HT1080 (cell line): ENCODE results near the gene FOXL3. TPM values are rescaled to one million over a fixed set of nuclear protein-coding genes. Genes with fewer than 3 reads are reported as not detected.
"Not testable (repeated sequence)": the region's sequence is repeated elsewhere in the genome, so short reads cannot be mapped to it uniquely, and the experiment has no call there.

Source experiments
- DNase-seq: peaks from one replicate; pipeline ENCODE4 v3.0.0-alpha.2; 2015; ENCODE audit warnings: low read depth
- polyA plus RNA-seq, 2 experiments: library from polyadenylated mRNA; depleted of rRNA; stranded (reverse); fragments of >200 nt; gene quantifications; 2 replicates each; pipeline ENCODE4 v1.2.3, GENCODE V29; 2015
- total RNA-seq: library from RNA; depleted of rRNA; stranded (reverse); fragments of >200 nt; shearing (Covaris generic); gene quantifications from 2 replicates; pipeline ENCODE4 v1.2.3, GENCODE V29; 2014; rRNA removed

Gene FOXL3
- total RNA-seq, result not detected in 2 replicates
- polyA plus RNA-seq (2015; cell fraction: cytosol; rRNA removed), result not detected in 2 replicates
- polyA plus RNA-seq (2015; cell fraction: nucleus; rRNA removed), result not detected in 2 replicates

DNA sequence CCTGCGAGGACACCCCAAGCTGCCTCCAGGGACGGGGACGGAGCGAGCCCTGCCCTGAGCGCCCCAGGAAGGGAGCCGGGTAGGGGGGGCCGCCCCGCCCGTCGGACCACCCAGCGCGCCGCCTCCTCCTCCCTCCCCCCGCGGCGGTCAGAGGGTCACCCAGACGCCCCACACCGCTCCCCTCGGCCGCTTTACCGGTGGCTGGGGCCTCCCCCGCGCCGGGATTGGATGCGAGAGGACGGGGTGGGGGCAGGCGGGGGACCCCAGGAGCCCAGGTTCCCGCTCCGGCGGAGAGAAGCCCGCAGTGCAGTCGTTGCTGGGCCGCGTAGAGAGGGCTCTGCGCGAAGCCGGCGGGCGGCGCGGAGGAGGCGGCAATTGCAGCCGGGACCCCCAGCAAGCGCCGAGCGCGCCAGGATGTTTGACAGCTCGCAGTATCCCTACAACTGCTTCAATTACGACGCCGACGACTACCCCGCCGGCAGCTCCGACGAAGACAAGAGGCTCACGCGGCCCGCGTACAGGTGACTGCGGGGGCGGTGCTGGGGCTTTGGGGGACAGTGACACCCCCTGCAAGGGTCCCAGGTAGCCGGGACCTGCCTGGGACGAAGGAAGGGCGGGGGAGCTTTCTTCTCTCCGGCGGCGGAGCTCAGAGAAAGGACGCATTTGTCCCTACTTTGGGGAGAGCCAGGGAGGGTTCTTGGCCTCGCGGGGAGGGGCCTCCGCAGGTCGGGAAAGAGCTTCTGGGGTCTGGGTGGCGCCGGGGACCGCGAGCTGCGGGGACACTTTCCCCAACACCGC, at the start of gene FOXL3:
FOXL3 (plus strand) TSS at position 415 of the 798 bp plus-strand sequence; CDS start at position 415, 0 bp downstream.
- DNase-seq, result no peak

DNA sequence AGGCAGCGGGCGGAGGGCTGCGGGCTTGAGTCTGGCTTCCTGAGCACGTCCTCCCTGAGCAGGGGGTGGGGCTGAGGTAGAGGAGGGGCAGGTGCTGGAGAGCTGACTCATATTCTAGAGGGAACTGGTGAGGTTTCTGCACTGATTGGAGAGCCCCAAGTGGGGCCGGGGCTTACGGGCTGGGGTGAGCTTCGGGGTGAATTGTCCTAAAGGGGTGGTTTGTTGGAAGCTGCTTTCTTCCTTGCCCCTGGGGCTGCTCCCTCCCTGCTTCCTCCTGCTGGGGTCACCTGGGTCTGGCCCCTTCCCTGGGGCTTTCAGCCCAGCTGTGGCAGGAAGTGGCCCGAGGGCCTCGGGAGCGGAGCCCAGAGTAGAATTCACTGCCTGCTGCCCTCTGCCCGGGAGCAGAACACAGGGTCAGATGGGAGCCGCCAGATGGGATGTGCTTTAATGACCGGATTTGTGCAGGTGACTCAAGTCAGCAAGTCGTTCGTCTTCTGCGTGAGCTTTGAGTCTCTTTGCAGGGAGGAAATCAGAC, 49.0 kb upstream of the FOXL3 start:
- DNase-seq, result no peak

GRCh38 chr7:241513-241912, 48.5 kb upstream of the FOXL3 start:
- no peak for DNase-seq

DNA sequence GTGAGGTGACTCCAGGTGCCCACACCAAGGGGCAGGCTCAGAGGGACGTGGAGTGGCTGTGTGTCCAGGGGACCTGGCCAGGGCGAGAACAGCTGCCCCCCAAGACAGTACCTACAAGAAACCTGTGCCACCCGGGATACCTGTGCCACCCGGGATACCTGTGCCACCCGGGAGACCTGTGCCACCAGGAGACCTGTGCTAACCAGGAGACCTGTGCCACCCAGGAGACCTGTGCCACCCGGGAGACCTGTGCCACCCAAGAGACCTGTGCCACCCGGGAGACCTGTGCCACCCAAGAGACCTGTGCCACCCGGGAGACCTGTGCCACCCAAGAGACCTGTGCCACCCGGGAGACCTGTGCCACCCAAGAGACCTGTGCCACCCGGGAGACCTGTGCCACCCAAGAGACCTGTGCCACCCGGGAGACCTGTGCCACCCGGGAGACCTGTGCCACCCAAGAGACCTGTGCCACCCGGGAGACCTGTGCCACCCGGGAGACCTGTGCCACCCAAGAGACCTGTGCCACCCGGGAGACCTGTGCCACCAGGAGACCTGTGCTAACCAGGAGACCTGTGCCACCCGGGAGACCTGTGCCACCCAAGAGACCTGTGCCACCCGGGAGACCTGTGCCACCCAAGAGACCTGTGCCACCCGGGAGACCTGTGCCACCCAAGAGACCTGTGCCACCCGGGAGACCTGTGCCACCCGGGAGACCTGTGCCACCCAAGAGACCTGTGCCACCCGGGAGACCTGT, 47.0 kb upstream of the FOXL3 start:
- not testable (repeated sequence) for DNase-seq

DNA sequence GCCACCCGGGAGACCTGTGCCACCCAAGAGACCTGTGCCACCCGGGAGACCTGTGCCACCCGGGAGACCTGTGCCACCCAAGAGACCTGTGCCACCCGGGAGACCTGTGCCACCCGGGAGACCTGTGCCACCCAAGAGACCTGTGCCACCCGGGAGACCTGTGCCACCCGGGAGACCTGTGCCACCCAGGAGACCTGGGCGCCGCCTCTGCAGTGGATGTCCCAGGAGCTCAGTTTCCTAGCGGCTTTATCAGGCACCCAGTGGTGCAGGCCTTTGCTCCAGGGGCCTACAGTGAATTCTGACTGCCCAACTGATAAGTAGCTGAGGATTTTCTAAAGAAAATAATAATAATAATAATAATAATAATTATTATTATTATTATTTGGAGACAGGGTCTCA, 46.4 kb upstream of the FOXL3 start:
- DNase-seq, result not testable (repeated sequence)

DNA sequence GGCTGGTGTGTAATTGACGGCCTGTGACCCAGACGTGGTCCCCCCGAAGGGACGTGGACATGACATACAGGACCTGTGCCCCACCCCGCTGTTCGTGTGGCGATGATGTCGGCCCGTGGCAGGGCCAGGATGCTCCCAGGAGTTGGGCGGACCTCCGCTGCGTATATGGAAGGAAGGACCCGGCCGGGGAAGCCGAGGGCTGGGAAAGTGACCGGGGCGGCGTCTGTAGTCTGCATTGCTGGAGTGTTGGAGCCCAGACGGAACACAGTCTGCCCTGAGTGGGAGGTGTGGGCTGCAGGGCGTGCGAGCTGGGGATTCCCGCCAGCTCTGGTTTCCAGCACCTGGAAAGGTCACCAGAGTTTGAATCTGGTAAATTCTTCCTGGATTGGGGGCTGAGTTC, 45.0 kb upstream of the FOXL3 start:
- DNase-seq, result no peak

DNA sequence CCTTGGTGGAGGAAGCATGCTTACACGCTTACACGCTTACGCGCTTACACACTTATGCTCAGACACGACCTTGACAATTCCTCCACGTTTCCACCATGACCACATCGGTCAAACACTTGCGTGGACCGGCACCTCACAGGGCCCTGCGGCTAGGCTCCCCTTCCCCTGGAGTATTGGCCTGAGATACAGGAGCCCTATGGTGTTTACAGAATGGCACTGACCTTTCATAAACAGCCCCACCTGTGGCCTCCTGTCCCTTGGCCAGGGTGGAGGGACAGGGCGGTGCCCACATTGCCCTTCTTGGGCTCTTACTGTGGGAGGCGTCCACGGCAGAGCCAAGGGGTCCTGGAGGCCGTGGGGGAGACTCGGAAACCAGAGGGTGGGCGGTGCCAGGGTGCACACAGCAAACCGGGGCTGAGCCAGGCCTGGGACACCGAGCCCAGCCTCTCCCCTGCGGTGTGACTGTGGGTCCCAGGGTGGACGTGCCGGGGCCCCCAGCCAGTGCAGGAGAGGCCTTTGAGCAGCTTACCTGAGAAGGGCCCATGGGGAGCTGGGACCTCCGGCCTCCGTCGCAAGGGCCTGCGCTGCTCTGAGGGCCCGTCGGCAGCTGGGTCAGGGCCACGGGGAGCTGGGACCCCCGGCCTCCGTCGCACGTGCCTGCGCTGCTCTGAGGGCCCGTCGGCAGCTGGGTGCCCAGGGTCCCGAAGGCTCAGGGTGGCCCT, 44.2 kb upstream of the FOXL3 start:
- no peak for DNase-seq

- DNase-seq, result no peak
Observed at GRCh38 chr7:246451-246850, 43.5 kb upstream of the FOXL3 start.

- DNase-seq, result no peak
Observed at GRCh38 chr7:247181-247580, 42.8 kb upstream of the FOXL3 start.

GRCh38 chr7:247636-248035, 42.3 kb upstream of the FOXL3 start:
- DNase-seq, result no peak

GRCh38 chr7:248732-249435, 41.1 kb upstream of the FOXL3 start:
- no peak for DNase-seq

- DNase-seq, result no peak
Observed at GRCh38 chr7:249989-250388, 40.0 kb upstream of the FOXL3 start.

DNA sequence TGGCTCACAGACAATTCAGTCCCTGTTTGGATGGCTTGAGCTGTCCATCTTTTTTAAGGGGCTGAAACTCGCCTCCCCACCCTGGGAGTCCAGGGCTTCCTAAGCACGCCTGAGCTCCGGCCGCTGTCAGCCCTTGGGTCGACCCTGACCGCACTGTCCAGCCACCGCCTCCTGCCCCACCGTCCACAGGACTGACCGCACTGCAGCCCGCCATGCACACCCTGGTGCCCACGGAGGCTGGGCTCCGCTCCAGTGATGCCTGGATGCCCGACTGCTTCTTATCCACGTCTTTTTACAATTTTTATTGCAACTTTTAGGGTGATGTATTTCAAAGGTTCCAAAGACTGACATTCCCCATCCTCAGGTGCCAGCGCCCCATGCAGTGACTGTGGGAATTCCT, 39.4 kb upstream of the FOXL3 start:
- DNase-seq, result no peak

DNA sequence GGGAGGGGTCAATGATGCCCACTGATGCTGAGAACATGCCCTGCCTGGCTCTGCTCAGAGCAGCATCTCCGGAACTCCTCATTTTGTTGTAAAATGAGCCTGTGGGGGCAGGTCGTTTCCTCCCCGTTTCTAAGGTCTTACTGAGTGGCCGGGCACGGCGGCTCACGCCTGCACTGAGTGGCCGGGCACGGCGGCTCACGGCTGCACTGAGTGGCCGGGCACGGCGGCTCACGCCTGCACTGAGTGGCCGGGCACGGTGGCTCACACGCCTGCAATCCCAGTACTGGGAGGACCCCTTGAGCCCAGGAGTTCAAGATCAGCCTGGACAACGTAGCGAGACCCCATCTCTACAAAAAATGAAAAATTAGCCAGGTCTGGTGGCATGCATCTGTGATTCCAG, 39.0 kb upstream of the FOXL3 start:
- DNase-seq, result no peak

GRCh38 chr7:251446-252175, 38.4 kb upstream of the FOXL3 start:
- no peak for DNase-seq

- no peak for DNase-seq
Observed at GRCh38 chr7:252216-252965, 37.6 kb upstream of the FOXL3 start.

DNA sequence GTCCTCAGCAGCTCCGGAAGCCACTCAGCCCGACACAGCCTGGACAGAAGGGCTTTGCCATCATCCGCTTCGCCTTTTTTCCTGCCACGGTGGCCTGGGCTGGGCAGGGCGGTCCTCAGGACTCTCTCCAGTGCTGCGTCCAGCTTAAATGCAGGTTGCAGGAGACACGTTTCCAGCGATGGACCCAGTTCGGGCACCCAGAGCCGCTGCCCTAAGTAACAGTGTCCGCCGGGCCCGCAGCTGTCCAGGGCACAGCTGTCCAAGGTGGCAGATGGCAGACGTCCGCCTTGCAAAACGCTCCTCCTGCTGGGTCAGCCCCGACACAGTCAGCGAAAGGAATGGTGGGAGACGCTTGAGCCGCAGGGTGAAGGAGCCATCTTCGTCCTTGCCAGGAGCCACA, 37.0 kb upstream of the FOXL3 start:
- DNase-seq, result no peak

DNA sequence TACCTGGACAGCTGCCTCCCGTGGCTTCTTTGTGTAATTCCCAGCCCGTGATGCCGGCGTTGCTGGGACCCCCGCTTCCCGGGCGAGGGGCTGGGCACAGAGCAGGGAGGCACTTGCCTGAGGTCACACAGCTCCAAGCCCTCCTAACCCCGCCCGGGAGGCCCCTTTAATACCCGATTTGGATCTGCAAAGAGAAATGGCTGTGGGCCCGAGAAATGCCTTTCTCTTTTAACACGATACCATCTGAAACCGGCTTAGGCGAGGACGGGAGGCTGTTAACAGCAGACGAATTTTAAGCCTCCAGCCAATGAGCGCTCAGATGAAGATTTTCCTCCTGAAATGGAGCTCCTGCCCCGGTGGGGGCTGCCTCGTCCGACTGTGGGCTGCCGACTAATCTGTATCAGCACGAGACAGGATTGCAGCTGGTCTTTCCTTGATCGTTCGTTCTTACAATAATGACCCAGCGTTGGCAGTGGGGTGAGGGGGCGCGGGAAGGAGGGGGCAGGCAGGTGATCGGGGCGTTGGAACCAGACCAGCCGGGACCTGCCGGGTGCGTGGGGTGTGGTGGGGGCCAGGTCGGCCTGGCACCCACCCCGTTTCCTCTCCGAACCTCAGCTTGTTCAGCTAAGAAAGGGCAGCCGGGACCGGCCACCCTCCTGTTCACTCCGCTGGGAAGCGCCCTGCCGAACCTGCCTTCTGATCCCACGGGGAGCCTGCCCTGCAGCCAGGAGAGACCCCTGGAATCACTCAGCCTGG, 36.2 kb upstream of the FOXL3 start:
- DNase-seq, result no peak
